Measurements from ENCODE around the gene IRF2BP1.

Gene IRF2BP1

DNA sequence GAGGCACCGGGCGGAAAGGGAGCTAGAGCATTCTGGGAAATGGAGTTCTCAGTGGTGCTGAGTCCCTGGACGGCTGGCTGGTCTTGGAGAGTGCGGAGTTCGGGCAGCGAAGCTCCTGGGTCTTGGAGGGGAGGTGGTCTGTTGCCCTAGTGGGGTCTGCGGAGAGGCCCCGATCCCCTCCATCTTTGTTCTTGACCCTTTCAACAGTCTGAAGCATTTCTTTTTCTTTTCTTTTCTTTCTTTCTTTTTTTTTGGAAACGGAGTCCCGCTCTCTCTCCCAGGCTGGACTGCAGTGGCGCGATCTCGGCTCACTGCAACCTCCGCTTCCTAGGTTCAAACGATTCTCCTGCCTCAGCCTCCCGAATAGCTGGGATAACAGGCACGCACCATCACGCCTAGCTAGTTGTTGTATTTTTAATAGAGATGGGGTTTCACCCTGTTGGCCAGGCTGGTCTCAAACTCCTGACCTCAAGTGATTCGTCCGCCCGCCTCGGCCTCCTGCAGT lies 22.6 kb downstream of the IRF2BP1 start:
- no peak for DNase-seq (ENCODE audit: low read depth in 2 of 2)

- peak; percentile 98 for DNase-seq (ENCODE audit: low read depth in 2 of 2)
Measured at GRCh38 chr19:45862564-45863334, 23.2 kb downstream of the IRF2BP1 start, which contains the start of gene SYMPK. TSS of gene SYMPK (minus strand) at chr19:45863147. CDS start at chr19:45854495, 8,652 bp downstream.

- DNase-seq (ENCODE audit: low read depth in 2 of 2): no peak
Measured at GRCh38 chr19:45862271-45862563, 23.7 kb downstream of the IRF2BP1 start.

GRCh38 chr19:45860359-45861259 lies 25.3 kb downstream of the IRF2BP1 start:
- DNase-seq (ENCODE audit: low read depth in 2 of 2): no peak

- DNase-seq (ENCODE audit: low read depth in 2 of 2): no peak
Measured at GRCh38 chr19:45854167-45854778, 31.7 kb downstream of the IRF2BP1 start.

GRCh38 chr19:45852983-45853382 lies 33.0 kb downstream of the IRF2BP1 start:
- no peak for DNase-seq (ENCODE audit: low read depth in 2 of 2)

- DNase-seq (ENCODE audit: low read depth in 2 of 2): no peak
Measured at GRCh38 chr19:45852145-45852750, 33.7 kb downstream of the IRF2BP1 start.

DNA sequence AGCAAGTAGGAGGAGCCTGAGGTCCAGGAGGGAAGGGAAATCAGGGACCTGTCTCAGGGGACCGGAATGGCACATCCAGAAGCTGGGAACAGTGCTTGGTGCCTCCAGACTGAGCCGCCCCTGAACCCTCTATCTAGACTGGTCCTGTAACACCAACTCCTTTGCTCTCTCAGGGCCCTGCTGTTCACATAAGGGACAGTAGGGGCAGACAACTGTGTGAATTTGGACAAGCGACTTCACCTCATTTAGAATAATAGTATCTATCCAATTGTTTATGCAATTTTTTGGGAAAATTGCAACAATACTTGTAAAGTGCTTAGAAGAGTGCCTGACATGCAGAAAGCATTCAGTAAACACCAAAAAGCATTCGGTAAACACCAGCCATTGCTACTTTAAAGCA lies 37.0 kb downstream of the IRF2BP1 start:
- no peak for DNase-seq (ENCODE audit: low read depth in 2 of 2)

DNA sequence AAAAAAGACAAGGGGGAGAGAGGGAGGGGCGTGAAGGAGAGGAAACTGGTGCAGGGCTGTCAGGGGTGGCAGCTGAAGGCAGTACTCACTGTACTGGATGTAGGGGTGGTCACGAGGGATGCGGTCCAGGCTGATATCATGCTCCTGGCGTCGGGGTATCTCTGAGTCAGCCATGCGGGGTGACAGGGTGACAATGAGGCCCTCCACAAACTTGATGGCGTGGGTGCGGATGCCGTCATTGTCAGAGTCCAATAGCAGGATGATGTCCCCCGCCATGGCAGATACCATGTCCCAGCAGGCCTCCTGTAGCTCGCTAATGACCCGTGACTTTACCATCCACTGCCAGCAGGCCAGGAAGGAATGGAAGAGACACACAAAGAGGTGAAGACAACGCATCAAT lies 38.3 kb downstream of the IRF2BP1 start:
- DNase-seq (ENCODE audit: low read depth in 2 of 2): no peak

DNA sequence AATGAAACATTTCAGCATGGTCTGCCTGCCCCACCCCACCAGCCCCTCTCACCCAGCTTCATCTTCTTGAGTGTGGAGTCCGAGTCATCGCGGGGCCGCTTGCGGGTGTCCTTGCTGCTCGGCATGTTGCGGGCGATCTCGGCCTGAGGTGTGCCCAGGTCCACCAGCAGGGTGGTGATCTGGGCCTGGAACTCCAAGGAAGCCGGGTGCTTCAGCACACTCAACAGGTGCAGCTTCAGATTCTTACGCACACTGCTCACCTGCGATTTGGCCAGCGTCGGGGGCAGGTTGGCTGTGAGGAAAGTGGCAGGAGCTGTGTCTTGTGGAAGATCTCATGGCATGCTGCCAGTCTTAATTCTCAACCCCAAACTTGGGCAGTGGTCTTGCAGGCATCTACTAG lies 43.7 kb downstream of the IRF2BP1 start:
- no peak for DNase-seq (ENCODE audit: low read depth in 2 of 2)

- no peak for DNase-seq (ENCODE audit: low read depth in 2 of 2)
Measured at GRCh38 chr19:45834970-45835369, 51.0 kb downstream of the IRF2BP1 start.
